RKO (cell line): Measurements from ENCODE around the gene BRAF.
"Not testable (repeated sequence)": the region's sequence is repeated elsewhere in the genome, so short reads cannot be mapped to it uniquely, and the experiment has no call there.

Experiments used
- DNase-seq: peaks from one replicate; pipeline ENCODE4 v3.0.0-alpha.2; 2016; ENCODE audit warnings: low spot score

Gene BRAF

GRCh38 chr7:140918236-140918635, 6.5 kb downstream of the BRAF start:
- no peak for DNase-seq

GRCh38 chr7:140917258-140917657, 7.5 kb downstream of the BRAF start:
- DNase-seq: no peak

GRCh38 chr7:140915935-140916555, 8.7 kb downstream of the BRAF start:
- DNase-seq: no peak

- no peak for DNase-seq
Measured at GRCh38 chr7:140914083-140914482, 10.6 kb downstream of the BRAF start.

- DNase-seq: not testable (repeated sequence)
Measured at GRCh38 chr7:140913596-140913928, 11.2 kb downstream of the BRAF start.

- no peak for DNase-seq
Measured at GRCh38 chr7:140911746-140912145, 13.0 kb downstream of the BRAF start.

- no peak for DNase-seq
Measured at GRCh38 chr7:140909476-140910161, 15.1 kb downstream of the BRAF start.

- no peak for DNase-seq
Measured at GRCh38 chr7:140908361-140908760, 16.4 kb downstream of the BRAF start.

GRCh38 chr7:140903741-140904480, 20.8 kb downstream of the BRAF start:
- DNase-seq: no peak

- DNase-seq: no peak
Measured at GRCh38 chr7:140902303-140902953, 22.3 kb downstream of the BRAF start.

GRCh38 chr7:140901941-140902302, 22.8 kb downstream of the BRAF start:
- no peak for DNase-seq

- DNase-seq: no peak
Measured at GRCh38 chr7:140899883-140900282, 24.8 kb downstream of the BRAF start.

- no peak for DNase-seq
Measured at GRCh38 chr7:140898786-140899536, 25.8 kb downstream of the BRAF start.

- no peak for DNase-seq
Measured at GRCh38 chr7:140896996-140897395, 27.7 kb downstream of the BRAF start.

GRCh38 chr7:140889645-140890044, 35.1 kb downstream of the BRAF start:
- DNase-seq: no peak

- DNase-seq: no peak
Measured at GRCh38 chr7:140889150-140889549, 35.6 kb downstream of the BRAF start.

- no peak for DNase-seq
Measured at GRCh38 chr7:140888087-140888486, 36.6 kb downstream of the BRAF start.

GRCh38 chr7:140885735-140886334, 38.9 kb downstream of the BRAF start:
- no peak for DNase-seq

- no peak for DNase-seq
Measured at GRCh38 chr7:140883378-140883777, 41.4 kb downstream of the BRAF start.

GRCh38 chr7:140882834-140883233, 41.9 kb downstream of the BRAF start:
- not testable (repeated sequence) for DNase-seq

- no peak for DNase-seq
Measured at GRCh38 chr7:140881507-140882228, 43.1 kb downstream of the BRAF start.
